Testis (tissue), 3 donors: Measurements from ENCODE around the gene TEX2. TPM values are rescaled to one million over a fixed set of nuclear protein-coding genes. Genes with fewer than 3 reads are reported as not detected.

Source experiments
- DNase-seq: peaks from one replicate; pipeline ENCODE4 v3.0.0-alpha.2; 2019
- H3K27ac ChIP-seq, 2 donors: fragments of 200-600 bp; sonication (generic); one replicate each; pipeline ENCODE4 v1.5.1; 2019
- H3K27me3 ChIP-seq: fragments of 200-600 bp; sonication (generic); one replicate; pipeline ENCODE4 v1.5.1; 2019
- H3K36me3 ChIP-seq: fragments of 200-600 bp; sonication (generic); one replicate; pipeline ENCODE4 v1.5.1; 2017; ENCODE audit warnings: low read depth; ENCODE audit errors: missing control alignments
- H3K4me1 ChIP-seq: fragments of 200-600 bp; sonication (generic); one replicate; pipeline ENCODE4 v1.5.1; 2019
- H3K4me3 ChIP-seq, 2 donors: fragments of 200-600 bp; sonication (generic); one replicate each; pipeline ENCODE4 v1.5.1; 2017 to 2019
- H3K9me3 ChIP-seq: fragments of 200-600 bp; sonication (generic); one replicate; pipeline ENCODE4 v1.5.1; 2017
- POLR2A ChIP-seq: fragments of 450-650 bp; IDR thresholded peaks from one replicate; pipeline ENCODE4 v1.6.1; 2017; ENCODE audit warnings: antibody characterized with exemption, mild to moderate bottlenecking, moderate library complexity
- WGBS, 2 donors: methylation state at CpG; one replicate each; pipeline ENCODE4 v1.1.5; 2018; 5-methylcytosine and 5-hydroxymethylcytosine counted together
- intact Hi-C: fragments of 100-400 bp; cut with DNase I; formaldehyde crosslinking; loops from one replicate; pipeline ENCODE4 v1.15.1; 2023; ENCODE audit warnings: low total_unique reads
- polyA plus RNA-seq: library from polyadenylated mRNA; stranded (reverse); fragments of 350-450 nt; fragmentation: Illumina TruSeq; extraction: RNeasy Lipid Tissue Mini Kit (QIAGEN cat#74804); gene quantifications from one replicate; pipeline ENCODE4 v1.2.3, GENCODE V29; 2014; ENCODE audit warnings: low read depth, low replicate concordance; ENCODE audit not compliant: insufficient read depth
- total RNA-seq, 2 donors: library from RNA; depleted of rRNA; stranded (reverse); fragments of >200 nt; gene quantifications; one replicate each; pipeline ENCODE4 v1.2.3, GENCODE V29; 2016
- TF ChIP-seq, protein P1 (sequence below), 3 experiments: fragments of 450-650 bp in 2 of 3; fragments of 200-600 bp in 1 of 3; sonication (generic) in 1 of 3; IDR thresholded peaks; one replicate each; pipeline ENCODE4 v1.5.1; 2016 to 2019; ENCODE audit warnings: antibody characterized with exemption in 3 of 3, mild to moderate bottlenecking in 2 of 3, moderate library complexity in 1 of 3

Gene TEX2
- total and polyA plus RNA-seq, 3 donors from 2014 or later = 66.0 to 136 (median 99.9) TPM

DNA sequence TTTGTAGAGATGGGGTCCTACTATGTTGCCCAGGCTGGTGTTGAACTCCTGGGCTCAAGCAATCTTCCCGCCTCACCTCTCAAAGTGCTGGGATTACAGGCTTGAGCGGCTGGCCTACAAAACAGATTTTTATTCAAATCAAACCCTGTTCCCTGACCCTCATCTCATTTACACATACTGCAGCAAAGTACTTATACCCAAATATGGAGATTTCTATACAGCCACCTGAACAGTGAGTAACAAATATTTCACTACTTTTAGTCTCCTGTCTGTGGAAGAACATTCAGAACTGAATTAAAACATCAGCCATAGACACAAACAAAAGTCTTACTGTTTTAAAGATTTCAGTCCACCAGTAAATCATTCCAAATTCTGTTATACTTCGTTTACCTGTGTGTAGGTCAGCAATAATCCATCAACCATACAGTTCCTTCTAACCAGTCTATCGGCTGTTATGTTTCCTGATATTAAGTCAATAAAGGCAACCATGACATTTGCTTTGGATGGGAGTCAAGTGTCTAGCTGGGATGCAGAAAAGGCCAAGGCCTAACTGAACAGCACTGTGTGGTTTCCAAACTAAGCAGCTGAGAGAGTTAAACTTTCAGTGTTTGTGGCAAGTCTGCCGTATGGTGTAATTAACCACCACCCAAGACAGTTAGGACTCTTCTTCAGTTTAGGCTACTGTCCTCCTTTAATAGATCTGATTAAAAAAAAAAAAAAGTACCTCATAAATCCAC, 155.4 kb downstream of the TEX2 start:
- no peak for DNase-seq
- intact Hi-C loops = no loop called here
- no peak overlapping the region for H3K4me3 ChIP-seq
- peaks cover 4% of the 10 kb centered on the region for H3K4me1 ChIP-seq
- no peak overlapping the region for H3K27ac ChIP-seq
- H3K27me3 ChIP-seq = no peaks in the 10 kb centered on the region
- no peaks in the 10 kb centered on the region for H3K36me3 ChIP-seq
- TF ChIP-seq, protein P1, sequence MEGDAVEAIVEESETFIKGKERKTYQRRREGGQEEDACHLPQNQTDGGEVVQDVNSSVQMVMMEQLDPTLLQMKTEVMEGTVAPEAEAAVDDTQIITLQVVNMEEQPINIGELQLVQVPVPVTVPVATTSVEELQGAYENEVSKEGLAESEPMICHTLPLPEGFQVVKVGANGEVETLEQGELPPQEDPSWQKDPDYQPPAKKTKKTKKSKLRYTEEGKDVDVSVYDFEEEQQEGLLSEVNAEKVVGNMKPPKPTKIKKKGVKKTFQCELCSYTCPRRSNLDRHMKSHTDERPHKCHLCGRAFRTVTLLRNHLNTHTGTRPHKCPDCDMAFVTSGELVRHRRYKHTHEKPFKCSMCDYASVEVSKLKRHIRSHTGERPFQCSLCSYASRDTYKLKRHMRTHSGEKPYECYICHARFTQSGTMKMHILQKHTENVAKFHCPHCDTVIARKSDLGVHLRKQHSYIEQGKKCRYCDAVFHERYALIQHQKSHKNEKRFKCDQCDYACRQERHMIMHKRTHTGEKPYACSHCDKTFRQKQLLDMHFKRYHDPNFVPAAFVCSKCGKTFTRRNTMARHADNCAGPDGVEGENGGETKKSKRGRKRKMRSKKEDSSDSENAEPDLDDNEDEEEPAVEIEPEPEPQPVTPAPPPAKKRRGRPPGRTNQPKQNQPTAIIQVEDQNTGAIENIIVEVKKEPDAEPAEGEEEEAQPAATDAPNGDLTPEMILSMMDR (IDR thresholded peaks at IDR 0.05) = no peak
- no peaks in the 10 kb centered on the region for H3K9me3 ChIP-seq
- 71 to 77% methylated on average over 5 of the region's 5 CpGs for WGBS, 2 donors

DNA sequence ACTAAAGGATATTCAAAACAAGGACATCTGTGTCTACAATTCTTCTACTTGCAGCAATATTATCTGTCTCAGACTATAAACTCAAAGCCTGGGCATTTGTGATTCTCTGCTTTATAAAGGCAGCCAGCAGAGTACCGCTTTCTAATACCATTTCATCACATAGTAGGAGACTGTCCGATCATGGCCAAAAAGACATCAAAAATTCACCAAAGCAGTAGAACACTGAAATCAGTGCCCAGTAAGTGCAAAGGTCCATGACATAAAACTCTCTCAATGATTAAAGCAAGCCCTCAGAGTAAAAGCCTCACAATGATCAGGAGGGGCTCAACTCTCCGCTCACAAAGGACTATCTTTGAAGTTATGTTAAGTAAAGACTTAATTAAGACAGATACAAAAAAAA, 156.1 kb downstream of the TEX2 start:
- intact Hi-C loops = no loop called here
- TF ChIP-seq POLR2A = no peak
- TF ChIP-seq, protein P1 (IDR thresholded peaks at IDR 0.05) = no peak
- no peak for DNase-seq
- Histone ChIP-seq H3K36me3 (no peaks in the 10 kb centered on the region), H3K27ac (no peak overlapping the region), H3K9me3 (no peaks in the 10 kb centered on the region), H3K4me3 (no peak overlapping the region), H3K27me3 (no peaks in the 10 kb centered on the region), H3K4me1 (peaks cover 4% of the 10 kb centered on the region)
- WGBS, 2 donors = 89 to 97% methylated on average over 3 of the region's 3 CpGs

GRCh38 chr17:64103391-64104364, 159.4 kb downstream of the TEX2 start:
- Histone ChIP-seq H3K27ac (no peak overlapping the region), H3K27me3 (no peaks in the 10 kb centered on the region), H3K9me3 (no peaks in the 10 kb centered on the region), H3K36me3 (no peaks in the 10 kb centered on the region), H3K4me3 (no peak overlapping the region), H3K4me1 (peaks cover 4% of the 10 kb centered on the region)
- WGBS, 2 donors = 80 to 95% methylated on average over 5 of the region's 5 CpGs
- TF ChIP-seq, protein P1 (IDR thresholded peaks at IDR 0.05) = no peak
- no peak for TF ChIP-seq POLR2A
- DNase-seq = no peak
- intact Hi-C loops = no loop called here

DNA sequence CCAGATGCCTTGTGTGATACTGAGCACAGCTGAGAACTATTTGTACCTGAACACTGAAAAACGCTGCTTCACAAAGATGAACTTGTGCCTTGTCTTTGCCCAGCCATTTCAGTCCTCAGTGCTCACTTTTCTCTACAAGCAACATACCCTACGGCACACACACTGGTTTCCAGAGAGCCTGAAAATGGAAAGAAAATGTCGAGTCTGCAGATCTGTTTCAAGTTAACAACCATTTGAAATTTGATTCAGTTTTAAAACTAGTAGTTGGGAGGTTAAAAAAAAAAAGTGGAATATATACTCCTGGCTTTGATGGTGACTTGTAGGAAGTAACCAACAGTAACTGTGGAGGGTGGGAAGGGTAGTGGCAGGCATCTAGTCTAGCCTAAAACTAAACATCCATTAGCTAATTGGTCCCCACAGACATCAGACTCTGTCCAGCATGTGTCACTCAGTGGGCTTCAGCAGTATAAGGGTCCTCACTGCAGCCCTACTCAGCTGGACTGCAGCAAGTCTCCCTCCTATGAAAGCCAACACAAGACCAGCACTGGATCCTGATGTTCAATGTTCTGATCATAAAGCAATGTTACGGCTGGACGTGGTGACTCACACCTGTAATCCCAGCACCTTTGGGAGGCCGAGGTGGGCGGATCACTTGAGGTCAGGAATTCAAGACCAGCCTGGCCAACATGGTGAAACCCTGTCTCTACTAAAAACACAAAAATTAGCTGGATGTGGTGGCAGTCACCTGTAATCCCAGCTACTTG, 160.3 kb downstream of the TEX2 start:
- Histone ChIP-seq H3K9me3 (no peaks in the 10 kb centered on the region), H3K27ac (no peak overlapping the region), H3K27me3 (no peaks in the 10 kb centered on the region), H3K4me1 (no peaks in the 10 kb centered on the region), H3K36me3 (no peaks in the 10 kb centered on the region), H3K4me3 (no peak overlapping the region)
- DNase-seq = no peak
- TF ChIP-seq POLR2A = no peak
- TF ChIP-seq, protein P1 (IDR thresholded peaks at IDR 0.05) = no peak
- intact Hi-C loops = no loop called here
- 96% methylated on average over 7 of the region's 7 CpGs for WGBS, 2 donors
